Peyer's patch (tissue), 4 donors: ENCODE results near the gene SP6. TPM values are rescaled to one million over a fixed set of nuclear protein-coding genes. Genes with fewer than 3 reads are reported as not detected.

ENCODE experiments used
- DNase-seq, 3 donors: peaks; one replicate each; pipeline ENCODE4 v3.0.0-alpha.2; 2017 to 2019
- H3K27ac ChIP-seq, 4 donors: fragments of 200-600 bp; sonication (generic); one replicate each; pipeline ENCODE4 v1.5.1; 2016 to 2019
- H3K27me3 ChIP-seq, 2 donors: fragments of 200-600 bp; sonication (generic); one replicate each; pipeline ENCODE4 v1.5.1; 2019
- H3K36me3 ChIP-seq, 3 donors: fragments of 200-600 bp; sonication (generic); one replicate each; pipeline ENCODE4 v1.5.1; 2016 to 2019
- H3K4me1 ChIP-seq, 4 donors: fragments of 200-600 bp; sonication (generic); one replicate each; pipeline ENCODE4 v1.5.1; 2016 to 2019
- H3K4me3 ChIP-seq, 4 donors: fragments of 200-600 bp; sonication (generic); 1 replicate in 3 of 4; 2 replicates in 1 of 4; pipeline ENCODE4 v1.5.1; 2016 to 2019; ENCODE audit warnings: mild to moderate bottlenecking in 1 of 4
- H3K9me3 ChIP-seq, 4 donors: fragments of 200-600 bp; sonication (generic); one replicate each; pipeline ENCODE4 v1.5.1; 2016 to 2019; ENCODE audit warnings: mild to moderate bottlenecking in 1 of 4
- POLR2A ChIP-seq, 2 donors: fragments of 450-650 bp; IDR thresholded peaks; one replicate each; pipeline ENCODE4 v1.5.1; 2017; ENCODE audit warnings: antibody characterized with exemption in 2 of 2, mild to moderate bottlenecking in 2 of 2, moderate library complexity in 2 of 2
- total RNA-seq, 4 donors: library from RNA; depleted of rRNA; stranded (reverse); fragments of >200 nt; gene quantifications; one replicate each; pipeline ENCODE4 v1.1.0, GENCODE V29; 2016
- TF ChIP-seq, protein P1 (sequence below), 6 experiments: fragments of 450-650 bp in 4 of 6; fragments of 200-600 bp in 2 of 6; sonication (generic) in 1 of 6; IDR thresholded peaks; one replicate each; pipeline ENCODE4 v1.5.1; 2017 to 2019; ENCODE audit warnings: antibody characterized with exemption in 6 of 6, mild to moderate bottlenecking in 3 of 6, moderate library complexity in 1 of 6

The SP6 gene
- total RNA-seq, 4 donors from 2014 or later: 3.3 to 27.0 (median 16.6) TPM

DNA sequence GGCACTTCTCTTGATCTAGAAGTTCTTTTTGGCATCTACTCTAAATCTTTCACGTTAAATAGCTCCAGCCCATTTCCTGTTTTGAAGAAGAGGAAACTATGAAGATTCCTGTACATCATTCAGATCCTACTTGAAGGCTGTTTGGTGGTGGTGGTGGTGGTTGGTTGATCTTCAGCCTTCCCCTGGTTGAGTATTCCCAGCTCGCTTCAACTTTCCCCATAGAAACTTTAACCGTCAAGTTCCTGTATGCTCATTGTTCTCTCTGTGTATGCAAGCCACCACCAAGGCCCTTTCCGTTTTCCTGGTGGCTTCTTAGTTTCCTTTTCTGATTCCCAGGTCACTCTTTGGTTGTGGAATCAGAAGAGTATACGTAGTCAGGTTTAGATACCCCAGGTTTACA lies 16.2 kb downstream of the SP6 start:
- DNase-seq: no peak
- TF ChIP-seq, protein P1, sequence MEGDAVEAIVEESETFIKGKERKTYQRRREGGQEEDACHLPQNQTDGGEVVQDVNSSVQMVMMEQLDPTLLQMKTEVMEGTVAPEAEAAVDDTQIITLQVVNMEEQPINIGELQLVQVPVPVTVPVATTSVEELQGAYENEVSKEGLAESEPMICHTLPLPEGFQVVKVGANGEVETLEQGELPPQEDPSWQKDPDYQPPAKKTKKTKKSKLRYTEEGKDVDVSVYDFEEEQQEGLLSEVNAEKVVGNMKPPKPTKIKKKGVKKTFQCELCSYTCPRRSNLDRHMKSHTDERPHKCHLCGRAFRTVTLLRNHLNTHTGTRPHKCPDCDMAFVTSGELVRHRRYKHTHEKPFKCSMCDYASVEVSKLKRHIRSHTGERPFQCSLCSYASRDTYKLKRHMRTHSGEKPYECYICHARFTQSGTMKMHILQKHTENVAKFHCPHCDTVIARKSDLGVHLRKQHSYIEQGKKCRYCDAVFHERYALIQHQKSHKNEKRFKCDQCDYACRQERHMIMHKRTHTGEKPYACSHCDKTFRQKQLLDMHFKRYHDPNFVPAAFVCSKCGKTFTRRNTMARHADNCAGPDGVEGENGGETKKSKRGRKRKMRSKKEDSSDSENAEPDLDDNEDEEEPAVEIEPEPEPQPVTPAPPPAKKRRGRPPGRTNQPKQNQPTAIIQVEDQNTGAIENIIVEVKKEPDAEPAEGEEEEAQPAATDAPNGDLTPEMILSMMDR (IDR thresholded peaks at IDR 0.05): no peak
- Histone ChIP-seq H3K27me3 (no peaks in the 10 kb centered on the region), H3K36me3 (peaks cover 0 to 36% (median 0%) of the 10 kb centered on the region in 3 donors), H3K9me3 (no peaks in the 10 kb centered on the region), H3K4me1 (peaks cover 0 to 23% (median 5%) of the 10 kb centered on the region in 4 donors), H3K4me3 (no peak overlapping the region), H3K27ac (no peak overlapping the region)

DNA sequence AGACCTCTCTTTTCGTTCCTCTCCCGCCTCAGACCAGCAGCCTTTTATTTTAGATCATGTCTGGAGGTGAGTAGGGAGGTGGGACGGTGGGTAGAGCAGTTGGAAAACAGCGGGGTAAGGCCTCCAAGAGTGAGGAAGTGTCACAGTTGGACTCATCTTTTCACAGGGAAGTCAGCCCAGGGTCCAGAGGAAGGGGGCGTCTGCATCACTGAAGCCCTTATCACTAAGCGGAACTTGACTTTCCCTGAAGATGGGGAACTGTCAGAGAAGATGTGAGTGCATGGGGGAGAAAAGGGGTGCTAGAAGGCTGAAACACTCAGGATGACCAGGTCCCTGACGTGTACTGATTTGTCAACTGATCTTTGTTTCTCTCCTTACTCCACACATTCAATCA lies 19.0 kb downstream of the SP6 start:
- H3K27me3 ChIP-seq: no peaks in the 10 kb centered on the region
- no peaks in the 10 kb centered on the region for H3K9me3 ChIP-seq
- peaks cover 0 to 20% (median 5%) of the 10 kb centered on the region in 4 donors for H3K4me1 ChIP-seq
- peaks cover 0 to 36% (median 0%) of the 10 kb centered on the region in 3 donors for H3K36me3 ChIP-seq
- no peak for TF ChIP-seq POLR2A (IDR thresholded peaks at IDR 0.05)
- TF ChIP-seq, protein P1 (IDR thresholded peaks at IDR 0.05): no peak
- peak overlapping the region in 2 of 4 donors; percentile 82 to 85 for H3K27ac ChIP-seq
- DNase-seq: no peak
- H3K4me3 ChIP-seq: peak overlapping the region in 3 of 4 donors; percentile 70 to 77 (median 75)

DNA sequence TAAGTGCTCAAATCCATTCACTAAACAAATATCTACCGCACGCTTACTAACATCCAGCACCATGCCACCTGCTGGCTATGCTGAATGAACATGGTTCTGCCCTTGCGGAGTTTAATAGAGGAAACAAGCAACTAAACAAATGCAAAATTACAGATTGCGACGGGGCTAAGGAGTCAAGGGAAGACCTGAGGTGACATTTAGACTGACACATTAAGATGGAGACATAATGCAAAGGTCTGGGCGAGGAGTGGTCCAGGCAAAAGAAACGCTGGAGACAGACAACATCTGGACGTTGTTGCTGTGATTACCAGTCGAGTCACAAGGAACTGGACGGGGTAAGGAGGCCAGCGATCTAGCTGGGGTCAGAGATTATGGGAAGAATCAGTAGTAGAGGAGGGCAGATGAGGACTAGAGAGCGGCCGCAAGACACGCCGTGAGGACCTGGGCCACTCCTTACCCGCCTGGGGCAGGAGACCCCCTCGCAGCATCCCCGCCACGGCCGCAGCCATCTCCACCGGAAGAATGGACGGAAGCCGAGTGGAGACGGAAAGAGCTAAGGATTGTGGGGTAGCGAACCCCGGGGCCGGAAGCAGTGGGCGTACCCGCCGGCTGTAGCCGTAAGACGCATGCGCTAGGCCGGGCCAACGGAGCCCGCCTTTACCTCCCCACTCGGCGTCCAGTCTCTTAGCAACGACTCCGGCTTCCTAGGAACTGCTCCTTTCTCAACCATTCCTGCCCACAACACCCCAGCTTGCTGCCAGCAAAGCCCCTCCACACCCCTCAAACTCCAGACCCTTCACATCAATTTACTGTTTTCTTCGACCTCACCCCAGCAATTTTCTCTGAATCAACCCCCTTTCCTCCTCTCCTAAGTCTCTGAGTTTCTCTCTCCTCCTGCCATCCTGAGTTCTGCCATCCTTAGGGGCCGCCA lies 19.7 kb downstream of the SP6 start, which contains the start of the genes LRRC46 and MRPL10:
Gene LRRC46, plus strand, starts transcription at position 668 of the 931 bp plus-strand sequence. CDS start 320 bp downstream, outside the sequence.
Gene MRPL10, minus strand, starts transcription at position 539 of the 931 bp plus-strand sequence. Its CDS starts 30 bp downstream, at position 509.
- H3K27ac ChIP-seq: peak within 1 kb of the TSS; percentile 82 to 85 (median 84)
- peaks cover 0 to 36% (median 0%) of the 10 kb centered on the region in 3 donors for H3K36me3 ChIP-seq
- peak; percentile 86 to 89 for TF ChIP-seq POLR2A (IDR thresholded peaks at IDR 0.05)
- TF ChIP-seq, protein P1 (IDR thresholded peaks at IDR 0.05): peak in 3 of 6 experiments; percentile 35 to 42 (median 38)
- no peaks in the 10 kb centered on the region for H3K27me3 ChIP-seq
- no peaks in the 10 kb centered on the region for H3K9me3 ChIP-seq
- H3K4me3 ChIP-seq: peak within 1 kb of the TSS; percentile 70 to 79 (median 76)
- peaks cover 0 to 20% (median 5%) of the 10 kb centered on the region in 4 donors for H3K4me1 ChIP-seq
- DNase-seq: peak; percentile 87 to 96 (median 94)

DNA sequence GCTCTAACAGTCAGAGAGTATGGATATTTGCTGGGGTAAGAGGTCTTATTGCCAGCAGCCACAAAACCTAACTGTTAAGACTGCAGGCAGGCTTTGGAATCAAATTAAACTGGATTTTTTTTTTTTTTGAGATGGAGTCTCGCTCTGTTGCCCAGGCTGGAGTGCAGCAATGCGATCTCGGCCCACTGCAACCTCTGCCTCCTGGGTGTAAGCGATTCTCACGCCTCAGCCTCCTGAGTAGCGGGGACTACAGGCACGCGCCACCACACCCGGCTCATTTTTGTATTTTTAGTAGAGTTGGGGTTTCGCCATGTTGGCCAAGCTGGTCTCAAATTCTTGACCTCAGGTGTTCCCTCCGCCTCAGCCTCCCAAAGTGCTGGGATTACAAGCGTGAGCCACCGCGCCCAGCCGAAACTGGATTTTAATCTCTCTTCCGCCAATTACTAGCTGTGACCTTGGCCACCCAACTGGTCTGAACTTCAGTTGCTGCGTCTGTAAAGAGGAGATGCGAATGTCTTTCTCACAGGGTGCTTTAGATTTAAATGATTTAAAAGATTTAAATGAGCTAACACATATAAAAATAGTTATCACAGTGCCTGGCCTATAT lies 20.5 kb downstream of the SP6 start:
- DNase-seq: no peak
- Histone ChIP-seq H3K9me3 (no peaks in the 10 kb centered on the region), H3K36me3 (peaks cover 0 to 35% (median 0%) of the 10 kb centered on the region in 3 donors), H3K27me3 (no peaks in the 10 kb centered on the region), H3K27ac (peak overlapping the region; percentile 82 to 85 (median 84)), H3K4me1 (peaks cover 0 to 20% (median 5%) of the 10 kb centered on the region in 4 donors), H3K4me3 (peak overlapping the region; percentile 70 to 79 (median 76))
- no peak for TF ChIP-seq POLR2A (IDR thresholded peaks at IDR 0.05)
- TF ChIP-seq, protein P1 (IDR thresholded peaks at IDR 0.05): no peak

DNA sequence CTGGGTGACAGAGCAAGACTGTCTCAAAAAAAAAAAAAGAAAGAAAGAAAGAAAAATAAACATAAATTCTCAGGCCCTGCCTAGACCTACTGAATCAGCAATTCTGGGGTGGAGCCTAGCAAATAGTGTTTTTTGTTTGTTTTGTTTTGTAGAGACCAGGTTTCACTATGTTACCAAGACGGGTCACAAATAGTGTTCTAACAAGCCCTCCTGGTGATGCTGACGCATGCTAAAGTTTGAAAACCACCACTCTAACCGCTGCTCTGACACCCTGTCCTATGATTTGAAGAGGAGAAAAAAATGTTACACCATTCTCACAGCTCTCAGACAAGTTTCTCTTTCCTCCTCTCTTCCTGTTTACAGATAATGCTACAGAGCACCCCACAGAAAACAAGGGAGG lies 21.1 kb downstream of the SP6 start:
- peak overlapping the region; percentile 82 to 85 (median 84) for H3K27ac ChIP-seq
- peaks cover 0 to 40% (median 0%) of the 10 kb centered on the region in 3 donors for H3K36me3 ChIP-seq
- H3K4me1 ChIP-seq: peaks cover 0 to 20% (median 5%) of the 10 kb centered on the region in 4 donors
- H3K9me3 ChIP-seq: no peaks in the 10 kb centered on the region
- no peaks in the 10 kb centered on the region for H3K27me3 ChIP-seq
- TF ChIP-seq POLR2A (IDR thresholded peaks at IDR 0.05): no peak
- TF ChIP-seq, protein P1 (IDR thresholded peaks at IDR 0.05): no peak
- peak overlapping the region in 1 of 4 donors; percentile 4 for H3K4me3 ChIP-seq
- DNase-seq: no peak
